ACHN (cell line): Measurements from ENCODE around the gene LIX1.
"Not testable (repeated sequence)": the region's sequence is repeated elsewhere in the genome, so short reads cannot be mapped to it uniquely, and the experiment has no call there.

ENCODE experiments used
- DNase-seq: peaks from one replicate; pipeline ENCODE4 v3.0.0-alpha.2; 2015
- in situ Hi-C: cut with HindIII; loops from 2 replicates; pipeline ENCODE4 v1.10.0; 2017; ENCODE audit warnings: low sequenced_read_pairs, low pct_ligation_motif_present, low pct_unique_long_range_greater_than_20kb

The LIX1 gene

GRCh38 chr5:97089149-97089801, 53.1 kb downstream of the LIX1 start:
- no peak for DNase-seq
- in situ Hi-C loops: no loop called here

GRCh38 chr5:97088774-97089148, 53.6 kb downstream of the LIX1 start:
- DNase-seq: no peak
- in situ Hi-C loops: no loop called here

GRCh38 chr5:97087138-97087537, 55.3 kb downstream of the LIX1 start:
- in situ Hi-C loops: no loop called here
- no peak for DNase-seq

GRCh38 chr5:97085459-97086181, 56.8 kb downstream of the LIX1 start:
- DNase-seq: no peak
- in situ Hi-C loops: no loop called here

- in situ Hi-C loops, DNase-seq: not testable (repeated sequence)
Measured at GRCh38 chr5:97084782-97085458, 57.5 kb downstream of the LIX1 start.

GRCh38 chr5:97078958-97079743, 63.3 kb downstream of the LIX1 start:
- DNase-seq: no peak
- in situ Hi-C loops: no loop called here

GRCh38 chr5:97077246-97077645, 65.2 kb downstream of the LIX1 start:
- in situ Hi-C loops: no loop called here

GRCh38 chr5:97076098-97076497, 66.3 kb downstream of the LIX1 start:
- in situ Hi-C loops: no loop called here
- no peak for DNase-seq

More at GRCh38 chr5:97077246-97077645, 65.2 kb downstream of the LIX1 start:
- DNase-seq: no peak

GRCh38 chr5:97075649-97076048, 66.8 kb downstream of the LIX1 start:
- in situ Hi-C loops: no loop called here
- peak; percentile 84 for DNase-seq

GRCh38 chr5:97074859-97075489, 67.4 kb downstream of the LIX1 start:
- no peak for DNase-seq
- in situ Hi-C loops: no loop called here

GRCh38 chr5:97073420-97073819, 69.0 kb downstream of the LIX1 start:
- in situ Hi-C loops: no loop called here
- DNase-seq: no peak

- no peak for DNase-seq
- in situ Hi-C loops: no loop called here
Measured at GRCh38 chr5:97072696-97073095, 69.7 kb downstream of the LIX1 start.

GRCh38 chr5:97071993-97072392, 70.4 kb downstream of the LIX1 start:
- DNase-seq: no peak
- in situ Hi-C loops: no loop called here

- no peak for DNase-seq
Measured at GRCh38 chr5:97071101-97071500, 71.3 kb downstream of the LIX1 start.

GRCh38 chr5:97070234-97070633, 72.2 kb downstream of the LIX1 start:
- no peak for DNase-seq
- in situ Hi-C loops: no loop called here

More at GRCh38 chr5:97071101-97071500, 71.3 kb downstream of the LIX1 start:
- in situ Hi-C loops: no loop called here

GRCh38 chr5:97067296-97067850, 75.0 kb downstream of the LIX1 start:
- in situ Hi-C loops: no loop called here
- DNase-seq: no peak

- in situ Hi-C loops: no loop called here
- DNase-seq: no peak
Measured at GRCh38 chr5:97065475-97065874, 76.9 kb downstream of the LIX1 start.

- in situ Hi-C loops: no loop called here
- DNase-seq: no peak
Measured at GRCh38 chr5:97063251-97063650, 79.2 kb downstream of the LIX1 start.
